Duodenal mucosa (tissue), 2 donors: ENCODE measurements around the gene CDC42SE2.
"Not testable (repeated sequence)": the region's sequence is repeated elsewhere in the genome, so short reads cannot be mapped to it uniquely, and the experiment has no call there.

Source experiments
- H3K27ac ChIP-seq: one replicate; pipeline ENCODE4 v1.7.0; 2013; ENCODE audit warnings: low read depth, low read length
- H3K27me3 ChIP-seq, 2 donors: one replicate each; pipeline ENCODE4 v1.7.0; 2013; ENCODE audit warnings: low read length in 2 of 2, control low read depth in 1 of 2; ENCODE audit not compliant: insufficient read depth in 2 of 2, control insufficient read depth in 1 of 2
- H3K36me3 ChIP-seq, 2 donors: one replicate each; pipeline ENCODE4 v1.7.0; 2013; ENCODE audit warnings: low read length in 2 of 2, control low read depth in 1 of 2; ENCODE audit not compliant: insufficient read depth in 2 of 2, control insufficient read depth in 1 of 2
- H3K4me1 ChIP-seq, 2 donors: one replicate each; pipeline ENCODE4 v1.7.0; 2013; ENCODE audit warnings: low read length in 2 of 2, control low read depth in 1 of 2; ENCODE audit not compliant: insufficient read depth in 2 of 2, control insufficient read depth in 1 of 2
- H3K4me3 ChIP-seq, 2 donors: one replicate each; pipeline ENCODE4 v1.7.0; 2013; ENCODE audit warnings: low read length in 2 of 2, low read depth in 1 of 2
- H3K9ac ChIP-seq, 2 donors: one replicate each; pipeline ENCODE4 v1.7.0; 2013; ENCODE audit warnings: low read length in 2 of 2, low read depth in 1 of 2
- H3K9me3 ChIP-seq, 2 donors: one replicate each; pipeline ENCODE4 v1.7.0; 2013; ENCODE audit warnings: low read length in 2 of 2, control low read depth in 1 of 2; ENCODE audit not compliant: control insufficient read depth in 1 of 2

The CDC42SE2 gene

DNA sequence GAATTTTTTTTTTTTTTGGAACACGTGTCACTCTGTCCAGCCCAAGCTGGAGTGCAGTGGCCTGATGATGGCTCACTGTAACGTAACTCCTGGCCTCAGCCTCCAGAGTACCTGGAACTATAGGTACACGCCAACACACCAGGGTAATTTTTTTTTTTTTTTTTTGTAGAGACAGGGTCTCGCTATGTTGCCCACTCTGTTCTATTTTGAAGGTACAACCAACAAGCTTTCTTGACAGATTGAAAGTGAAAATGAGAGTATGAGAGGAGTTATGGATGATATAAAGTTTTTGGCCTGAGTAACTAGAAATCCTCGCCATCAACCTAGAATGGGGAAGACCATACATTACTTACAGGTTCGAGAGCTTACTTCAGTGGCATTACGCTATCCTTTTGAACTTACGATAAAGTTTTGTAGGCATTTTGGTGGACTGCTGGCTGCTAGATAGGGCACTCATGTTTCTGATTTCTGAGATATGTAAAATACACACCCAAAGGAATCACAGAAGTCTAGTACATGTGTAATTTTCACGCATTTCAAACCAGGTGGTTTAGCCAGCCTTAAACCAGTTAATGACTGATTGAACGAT lies 806 bp upstream of the CDC42SE2 start:
- Histone ChIP-seq H3K27ac (peak overlapping the region; percentile 3), H3K27me3 (no peaks in the 10 kb centered on the region), H3K4me3 (peak overlapping the region; percentile 80 to 93), H3K36me3 (no peaks in the 10 kb centered on the region), H3K4me1 (peaks cover 0 to 6% of the 10 kb centered on the region in 2 donors), H3K9ac (peak overlapping the region; percentile 45 to 73), H3K9me3 (no peaks in the 10 kb centered on the region)

DNA sequence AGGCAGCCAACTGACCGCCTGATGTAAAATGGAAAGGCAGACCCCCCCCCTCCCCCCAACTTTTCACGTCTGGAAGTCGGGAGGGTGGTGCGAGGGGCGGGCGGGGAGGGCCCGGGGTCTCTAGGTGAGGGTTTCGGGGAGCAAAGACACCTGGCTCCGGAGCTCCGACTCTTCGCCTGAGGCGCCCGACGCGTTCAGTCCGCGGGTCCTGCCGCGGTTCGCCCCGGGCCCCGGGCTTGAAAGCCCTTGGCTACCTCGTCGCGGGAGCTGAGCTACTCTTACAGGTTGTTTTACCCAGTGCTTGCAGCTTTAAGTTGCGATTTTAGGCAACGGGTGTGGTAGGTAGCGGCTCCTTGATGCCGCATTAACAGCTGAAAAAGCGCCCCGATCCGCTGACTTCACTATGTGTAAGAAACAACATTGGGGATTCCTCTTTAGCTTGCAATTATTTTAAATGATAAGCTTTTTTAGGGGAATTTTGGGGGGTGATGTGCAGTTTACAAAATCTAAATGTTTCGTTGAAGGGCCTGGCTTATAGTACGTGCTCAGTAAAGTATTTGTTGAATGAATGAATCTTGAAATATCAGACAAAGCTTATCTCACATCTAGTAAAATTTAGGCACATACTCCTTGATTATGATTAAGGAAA lies 722 bp downstream of the CDC42SE2 start:
- H3K4me1 ChIP-seq: peaks cover 0 to 14% of the 10 kb centered on the region in 2 donors
- no peaks in the 10 kb centered on the region for H3K27me3 ChIP-seq
- peak overlapping the region; percentile 83 for H3K27ac ChIP-seq
- peak overlapping the region; percentile 89 to 95 for H3K9ac ChIP-seq
- H3K9me3 ChIP-seq: no peaks in the 10 kb centered on the region
- no peaks in the 10 kb centered on the region for H3K36me3 ChIP-seq
- peak overlapping the region; percentile 80 to 93 for H3K4me3 ChIP-seq

DNA sequence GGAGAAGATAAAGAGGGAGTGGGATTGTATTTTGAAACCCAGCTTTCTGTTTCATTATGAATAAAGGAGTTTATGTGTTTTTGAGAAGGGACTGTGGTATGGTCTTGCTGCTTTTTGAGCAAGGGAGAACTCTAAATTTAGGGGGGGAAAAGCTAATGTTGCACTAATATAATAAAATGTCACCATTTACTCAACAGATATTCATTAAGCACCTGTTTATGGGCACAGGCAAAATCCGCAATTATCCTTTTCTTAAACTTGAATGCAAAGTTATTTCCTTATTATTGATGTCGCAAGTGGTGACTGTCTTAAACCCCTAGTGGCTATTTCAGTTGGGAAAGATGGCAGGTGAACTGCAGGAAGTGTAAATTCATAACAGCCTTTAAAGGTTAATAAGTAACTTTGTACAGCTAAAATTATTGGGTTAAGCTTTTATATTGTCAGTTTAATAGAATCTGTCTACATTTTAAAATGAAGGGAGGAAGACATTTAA lies 1.5 kb downstream of the CDC42SE2 start:
- H3K27ac ChIP-seq: peak overlapping the region; percentile 39
- H3K9me3 ChIP-seq: no peaks in the 10 kb centered on the region
- no peaks in the 10 kb centered on the region for H3K36me3 ChIP-seq
- H3K4me3 ChIP-seq: peak overlapping the region; percentile 80 to 93
- peak overlapping the region; percentile 89 to 95 for H3K9ac ChIP-seq
- no peaks in the 10 kb centered on the region for H3K27me3 ChIP-seq
- peaks cover under 1 to 14% of the 10 kb centered on the region in 2 donors for H3K4me1 ChIP-seq

DNA sequence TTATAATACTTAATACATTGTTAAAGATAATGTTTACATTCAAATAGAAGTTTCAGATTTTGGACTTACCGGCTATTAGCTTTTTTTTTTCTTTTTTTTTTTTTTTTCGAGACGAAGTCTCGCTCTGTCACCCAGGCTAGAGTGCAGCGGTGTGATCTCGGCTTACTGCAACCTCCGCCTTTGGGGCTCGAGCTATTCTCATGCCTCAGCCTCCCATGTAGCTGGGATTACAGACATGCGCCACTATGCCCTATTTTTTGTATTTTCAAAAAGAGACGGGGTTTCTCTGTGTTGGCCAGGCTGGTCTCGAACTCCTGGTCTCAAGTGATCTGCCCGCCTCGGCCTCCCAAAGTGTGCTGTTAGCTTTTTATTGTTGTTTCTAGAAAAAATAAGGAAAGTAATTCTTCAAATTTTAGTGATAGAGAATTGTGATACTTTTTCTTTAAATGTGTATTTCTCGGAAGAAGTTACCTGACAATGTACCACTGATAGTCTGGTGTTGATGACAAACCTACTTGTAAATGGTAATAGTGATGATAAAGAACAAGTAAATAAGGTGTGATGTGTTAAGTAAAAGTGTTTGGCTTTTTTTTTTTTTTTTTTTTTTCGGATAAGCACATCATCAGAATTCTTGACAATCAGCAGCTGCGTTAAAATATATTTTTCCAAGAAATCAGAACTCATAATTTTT lies 2.7 kb downstream of the CDC42SE2 start:
- Histone ChIP-seq H3K4me1 (peaks cover 12 to 25% of the 10 kb centered on the region in 2 donors), H3K36me3 (no peaks in the 10 kb centered on the region), H3K27me3 (no peaks in the 10 kb centered on the region), H3K9ac (peak overlapping the region in 1 of 2 donors; percentile 95), H3K4me3 (peak overlapping the region; percentile 49 to 93), H3K27ac (no peak overlapping the region), H3K9me3 (no peaks in the 10 kb centered on the region)

DNA sequence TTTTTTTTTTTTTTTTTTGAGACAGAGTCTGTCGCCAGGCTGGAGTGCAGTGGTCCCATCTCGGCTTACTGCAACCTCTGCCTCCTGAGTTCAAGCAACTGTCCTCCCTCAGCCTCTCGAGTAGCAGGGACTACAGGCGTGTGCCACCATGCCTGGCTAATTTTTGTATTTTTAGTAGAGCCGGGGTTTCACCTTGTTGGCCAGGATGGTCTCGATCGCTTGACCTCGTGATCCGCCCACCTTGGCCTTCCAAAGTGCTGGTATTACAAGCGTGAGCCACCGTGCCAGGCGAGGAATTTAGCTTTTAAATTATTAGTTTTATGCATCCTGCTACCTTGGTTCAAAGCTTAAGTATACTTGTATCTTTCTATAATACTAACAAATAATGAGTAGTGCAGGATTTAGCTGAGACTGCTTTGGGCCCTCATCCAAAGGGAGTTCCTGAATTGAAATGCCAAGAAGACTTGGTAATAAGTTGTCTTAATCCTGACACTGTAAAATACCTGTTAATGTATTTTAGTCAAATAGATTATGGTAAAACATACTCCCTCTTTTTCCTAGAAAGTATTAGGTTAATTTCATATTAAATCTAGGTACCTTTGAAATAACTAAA lies 5.0 kb downstream of the CDC42SE2 start:
- Histone ChIP-seq H3K27ac (no peak overlapping the region), H3K9me3 (no peaks in the 10 kb centered on the region), H3K27me3 (no peaks in the 10 kb centered on the region)

DNA sequence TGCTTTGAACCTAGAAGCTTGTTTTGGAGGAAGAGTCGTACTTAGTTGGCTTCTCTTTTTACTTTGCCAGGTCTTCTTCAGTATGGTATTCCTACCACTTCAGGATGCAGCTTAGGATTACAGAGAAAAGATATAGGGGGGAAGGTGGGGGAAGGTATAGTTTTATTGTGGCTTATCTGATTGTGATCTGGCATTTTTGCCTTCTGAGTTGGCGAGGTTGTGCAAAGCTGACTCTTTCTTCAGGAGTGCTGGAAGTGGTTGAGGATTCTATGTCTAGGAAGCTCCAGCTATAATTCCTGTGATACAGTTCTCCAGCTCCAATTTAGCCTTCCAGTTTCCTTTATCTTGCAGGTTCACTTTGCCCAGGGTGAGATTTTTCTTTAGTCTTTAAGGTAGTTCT lies 7.0 kb downstream of the CDC42SE2 start:
- H3K4me3 ChIP-seq: peak overlapping the region in 1 of 2 donors; percentile 40
- no peaks in the 10 kb centered on the region for H3K9me3 ChIP-seq
- H3K27me3 ChIP-seq: no peaks in the 10 kb centered on the region
- no peak overlapping the region for H3K27ac ChIP-seq
- peak overlapping the region in 1 of 2 donors; percentile 25 for H3K9ac ChIP-seq
- peaks cover 35% of the 10 kb centered on the region in 2 donors for H3K4me1 ChIP-seq
- H3K36me3 ChIP-seq: no peaks in the 10 kb centered on the region

More for the DNA sequence above, 5.0 kb downstream of the CDC42SE2 start:
- H3K4me1 ChIP-seq: peaks cover 18 to 27% of the 10 kb centered on the region in 2 donors
- no peak overlapping the region for H3K4me3 ChIP-seq
- no peak overlapping the region for H3K9ac ChIP-seq
- H3K36me3 ChIP-seq: no peaks in the 10 kb centered on the region

DNA sequence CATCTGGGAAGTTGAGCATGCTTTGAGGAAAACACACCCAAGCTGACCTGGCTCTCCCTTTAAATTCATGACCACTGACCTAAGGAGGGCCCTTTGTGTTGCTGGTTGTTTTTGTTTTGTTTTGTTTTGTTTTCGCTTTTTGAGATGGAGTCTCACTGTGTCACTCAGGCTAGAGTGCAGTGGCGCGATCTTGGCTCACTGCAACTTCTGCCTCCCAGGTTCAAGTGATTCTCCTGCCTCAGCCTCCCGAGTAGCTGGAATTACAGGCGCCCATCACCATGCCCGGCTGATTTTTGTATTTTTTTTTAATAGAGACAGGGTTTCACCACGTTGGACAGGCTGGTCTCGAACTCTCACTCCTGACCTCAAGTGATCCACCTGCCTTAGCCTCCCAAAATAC lies 8.0 kb downstream of the CDC42SE2 start:
- H3K27me3 ChIP-seq, H3K27ac ChIP-seq, H3K9me3 ChIP-seq, H3K36me3 ChIP-seq, H3K9ac ChIP-seq: not testable (repeated sequence)
- H3K4me1 ChIP-seq: peaks cover 35 to 40% of the 10 kb centered on the region in 2 donors
- H3K4me3 ChIP-seq: peak overlapping the region in 1 of 2 donors; percentile 28

DNA sequence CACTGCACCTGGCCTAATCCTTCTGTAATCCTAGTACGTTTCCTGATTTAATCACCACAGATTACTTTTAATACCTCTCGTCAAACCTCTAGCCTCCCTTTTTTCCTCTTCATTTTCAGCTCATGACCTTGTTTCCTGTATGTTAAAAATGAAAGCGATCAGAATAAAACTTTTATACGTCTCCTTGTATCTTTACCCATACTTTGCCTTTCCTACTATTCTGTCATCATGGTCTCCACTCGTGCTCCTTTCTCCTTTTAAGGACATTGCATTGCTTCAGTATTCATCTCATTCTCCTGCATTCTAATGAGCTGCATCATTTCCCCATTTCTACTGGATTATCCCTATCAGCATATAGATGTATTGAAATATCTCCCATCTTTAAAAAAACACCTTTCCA lies 8.5 kb downstream of the CDC42SE2 start:
- Histone ChIP-seq H3K4me1 (peaks cover 35 to 44% of the 10 kb centered on the region in 2 donors), H3K4me3 (peak overlapping the region in 1 of 2 donors; percentile 7), H3K9me3 (no peaks in the 10 kb centered on the region), H3K36me3 (no peaks in the 10 kb centered on the region), H3K27me3 (no peaks in the 10 kb centered on the region), H3K27ac (no peak overlapping the region), H3K9ac (no peak overlapping the region)

DNA sequence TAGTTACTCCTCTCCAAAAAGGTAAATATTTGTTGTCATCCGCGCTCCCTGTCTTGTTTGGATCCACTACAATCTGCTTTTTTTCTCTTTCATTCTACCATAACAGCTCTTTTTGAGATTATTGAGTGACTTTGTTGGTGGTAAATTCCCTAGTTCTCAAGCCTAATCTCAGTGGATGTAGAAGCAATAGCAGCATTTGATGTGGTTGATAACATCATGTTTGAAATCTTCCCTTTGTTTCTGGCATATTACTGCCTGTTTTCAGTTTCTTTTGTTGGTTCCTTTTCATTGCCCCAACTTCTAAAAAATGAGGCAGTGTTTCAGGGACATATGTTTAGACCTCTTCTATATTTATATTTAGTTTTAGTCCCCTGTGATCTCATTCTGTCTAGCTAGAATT lies 8.9 kb downstream of the CDC42SE2 start:
- no peaks in the 10 kb centered on the region for H3K9me3 ChIP-seq
- no peaks in the 10 kb centered on the region for H3K36me3 ChIP-seq
- no peak overlapping the region for H3K9ac ChIP-seq
- H3K27me3 ChIP-seq: no peaks in the 10 kb centered on the region
- no peak overlapping the region for H3K27ac ChIP-seq
- H3K4me1 ChIP-seq: peaks cover 35 to 47% of the 10 kb centered on the region in 2 donors
- H3K4me3 ChIP-seq: no peak overlapping the region
